K562 (cell line): ENCODE data around the gene SCG3. TPM values are rescaled to one million over a fixed set of nuclear protein-coding genes. Genes with fewer than 3 reads are reported as not detected.

ENCODE experiments used
- CBFA2T3 ChIP-seq: fragments of 450-650 bp; IDR thresholded peaks from 2 replicates; pipeline ENCODE4 v1.6.1; 2017
- CHAMP1 ChIP-seq: fragments of 450-650 bp; IDR thresholded peaks from 2 replicates; pipeline ENCODE4 v1.6.1; 2016; ENCODE audit warnings: mild to moderate bottlenecking
- FOXA1 ChIP-seq: fragments of 450-650 bp; IDR thresholded peaks from 2 replicates; pipeline ENCODE4 v1.6.1; 2016; ENCODE audit warnings: mild to moderate bottlenecking, borderline replicate concordance
- HDAC2 ChIP-seq: fragments of 450-650 bp; IDR thresholded peaks from 2 replicates; pipeline ENCODE4 v1.6.1; 2016; ENCODE audit warnings: mild to moderate bottlenecking
- IRF9 ChIP-seq: fragments of 450-650 bp; IDR thresholded peaks from 2 replicates; pipeline ENCODE4 v1.6.1; 2016; ENCODE audit warnings: missing biosample characterization, missing genetic modification characterization
- KDM1A ChIP-seq, 2 experiments: fragments of 450-650 bp; IDR thresholded peaks; 2 replicates each; pipeline ENCODE4 v1.6.1; 2016; ENCODE audit warnings: mild to moderate bottlenecking in 2 of 2
- KLF1 ChIP-seq: fragments of 450-650 bp; IDR thresholded peaks from 2 replicates; pipeline ENCODE4 v1.6.1; 2016; ENCODE audit warnings: missing genetic modification characterization, missing compliant biosample characterization
- MEIS2 ChIP-seq: fragments of 450-650 bp; IDR thresholded peaks from 2 replicates; pipeline ENCODE4 v1.6.1; 2014; ENCODE audit warnings: mild to moderate bottlenecking; ENCODE audit not compliant: partially characterized antibody
- PTBP1 ChIP-seq: fragments of 200-400 bp; formaldehyde crosslinking; IDR thresholded peaks from 2 replicates; pipeline ENCODE4 v1.6.1; 2017; ENCODE audit warnings: low read depth, low read length
- SPI1 ChIP-seq: IDR thresholded peaks from 2 replicates; pipeline ENCODE4 v1.6.1; 2011; ENCODE audit warnings: low read depth, low read length, control low read depth, borderline replicate concordance
- TCF3 ChIP-seq: sonication (generic); formaldehyde crosslinking; IDR thresholded peaks from 2 replicates; pipeline ENCODE4 v1.4.0; 2020; ENCODE audit warnings: mild to moderate bottlenecking, missing genetic modification reagents
- THAP12 ChIP-seq: fragments of 250-450 bp; sonication (Bioruptor Pico); IDR thresholded peaks from 2 replicates; pipeline ENCODE4 v1.9.0; 2021; ENCODE audit warnings: mild to moderate bottlenecking, inconsistent platforms
- TSC22D4 ChIP-seq: fragments of 450-650 bp; IDR thresholded peaks from 2 replicates; pipeline ENCODE4 v1.6.1; 2016; ENCODE audit warnings: missing genetic modification characterization, missing biosample characterization, control low read depth
- ZBTB9 ChIP-seq: fragments of 450-650 bp; formaldehyde crosslinking; IDR thresholded peaks from 2 replicates; pipeline ENCODE4 v1.4.0; 2020; ENCODE audit warnings: mild to moderate bottlenecking, moderate library complexity
- ZFP91 ChIP-seq: sonication (generic); formaldehyde crosslinking; IDR thresholded peaks from 2 replicates; pipeline ENCODE4 v1.8.0; 2022; ENCODE audit warnings: mild to moderate bottlenecking, missing genetic modification reagents
- ZKSCAN8 ChIP-seq: fragments of 200-800 bp; sonication (Bioruptor generic); IDR thresholded peaks from 2 replicates; pipeline ENCODE4 v1.6.1; 2016; ENCODE audit warnings: missing genetic modification characterization, missing compliant biosample characterization
- ZNF444 ChIP-seq: fragments of 250-450 bp; sonication (Bioruptor Pico); IDR thresholded peaks from 2 replicates; pipeline ENCODE4 v1.4.0; 2020; ENCODE audit warnings: mild to moderate bottlenecking, moderate library complexity
- ZNF695 ChIP-seq: fragments of 450-650 bp; formaldehyde crosslinking; IDR thresholded peaks from 2 replicates; pipeline ENCODE4 v1.4.0; 2020; ENCODE audit warnings: mild to moderate bottlenecking, moderate library complexity
- polyA plus RNA-seq, 8 experiments: library from polyadenylated mRNA; depleted of rRNA in 4 of 8; stranded (reverse) in 5 of 8; unstranded in 3 of 8; fragments of >200 nt; fragmentation: Nextera tagmentation in 2 of 8; fragmentation: Illumina TruSeq in 1 of 8; extraction: Ambion mirVana in 2 of 8; extraction: Trizol in 1 of 8; gene quantifications; 2 replicates each; pipeline versions ENCODE4 v1.2.1 to v1.2.3, GENCODE V29; 2011 to 2014; ENCODE audit warnings: inconsistent platforms in 1 of 8, missing spikeins in 1 of 8
- total RNA-seq, 7 experiments: library from RNA; depleted of rRNA in 6 of 7; stranded (reverse); fragments of >200 nt in 6 of 7; fragmentation: Illumina TruSeq in 2 of 7; extraction: Trizol in 2 of 7; gene quantifications; 2 replicates each; pipeline versions ENCODE4 v1.2.1 to v1.2.3, GENCODE V29; 2011 to 2021; ENCODE audit warnings: low replicate concordance in 1 of 7
- TF ChIP-seq, protein P1 (sequence below), 2 experiments: fragments of 450-650 bp in 1 of 2; sonication (generic) in 1 of 2; formaldehyde crosslinking in 1 of 2; IDR thresholded peaks in 1 of 2; conservative IDR thresholded peaks in 1 of 2; 2 replicates each; pipeline versions ENCODE4 v1.6.1 to v1.8.1; 2016 to 2023; ENCODE audit warnings: mild to moderate bottlenecking in 2 of 2, moderate library complexity in 2 of 2, inconsistent platforms in 1 of 2, missing genetic modification reagents in 1 of 2

The SCG3 gene
- total and polyA plus RNA-seq, 9 of the 15 experiments (the other 6 are each of a cell fraction or from before 2014, with no cell fraction given): 13.0 to 43.8 (median 21.0) TPM

GRCh38 chr15:51652084-51652668 is 29.1 kb upstream of the SCG3 start (continued):
- TF ChIP-seq THAP12 (no peak), FOXA1 (no peak), KDM1A (IDR thresholded peaks at IDR 0.05) (peak; percentile 65 to 91; a peak in 3 of 4 replicates), ZNF695 (no peak), HDAC2 (peak; percentile 87), ZBTB9 (CRISPR knock-in tag) (0 out of 2 replicates have a peak, but pooled peaks have one; percentile 38), IRF9 (tag) (no peak), KLF1 (peak; percentile 75), PTBP1 (no peak), ZKSCAN8 (CRISPR knock-in tag) (peak; percentile 71; the same call in 1 of the 2 replicates), SPI1 (no peak), ZFP91 (no peak), ZNF444 (peak; percentile 65; the same call in 1 of the 2 replicates), TSC22D4 (tag) (no peak), TCF3 (CRISPR knock-in tag) (peak; percentile 95), CBFA2T3 (peak; percentile 97), MEIS2 (peak; percentile 98), CHAMP1 (peak; percentile 44)
- TF ChIP-seq, protein P1, sequence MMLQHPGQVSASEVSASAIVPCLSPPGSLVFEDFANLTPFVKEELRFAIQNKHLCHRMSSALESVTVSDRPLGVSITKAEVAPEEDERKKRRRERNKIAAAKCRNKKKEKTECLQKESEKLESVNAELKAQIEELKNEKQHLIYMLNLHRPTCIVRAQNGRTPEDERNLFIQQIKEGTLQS (IDR thresholded peaks at IDR 0.05): peak; percentile 70; the same call in 1 of the 2 replicates
- TF ChIP-seq, protein P1 (CRISPR knock-in tag; conservative IDR thresholded peaks at IDR 0.05): no peak
